ENCODE measurements around the gene PLEKHA5. TPM values are rescaled to one million over a fixed set of nuclear protein-coding genes. Genes with fewer than 3 reads are reported as not detected.

Gene PLEKHA5
- total RNA-seq, 4 donors from 2014 or later = 11.3 to 33.1 (median 16.9) TPM

DNA sequence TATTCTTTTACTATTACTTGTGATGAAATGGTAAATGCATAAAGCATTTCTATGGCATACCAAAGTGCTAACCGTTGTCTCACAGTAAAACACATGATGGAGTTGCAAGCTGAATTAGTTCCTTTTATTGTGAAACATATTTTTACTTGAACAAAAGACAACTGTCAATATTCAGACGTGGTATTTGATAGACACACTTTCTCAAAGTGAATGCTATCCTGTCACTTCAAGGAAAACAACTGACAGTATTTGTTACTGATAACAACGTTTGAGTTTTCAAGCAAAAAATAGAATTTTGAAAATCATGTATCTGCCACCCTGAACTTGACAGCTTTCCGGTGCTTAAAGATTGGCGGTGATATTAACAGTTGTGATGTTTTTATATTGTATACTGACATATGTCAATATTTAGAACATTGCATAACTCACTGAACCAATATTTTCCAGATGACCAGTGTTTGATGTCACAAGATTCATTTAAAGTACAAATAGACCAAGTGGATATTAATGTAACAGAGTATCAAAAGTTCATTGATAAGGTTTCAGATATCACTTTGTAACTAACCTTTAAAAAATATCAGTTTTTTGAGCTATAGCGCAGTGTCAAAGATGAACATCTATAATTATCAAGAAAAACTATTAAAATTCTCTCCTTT is 156.4 kb downstream of the PLEKHA5 start:
- no peak for ATAC-seq (ENCODE audit: low FRiP score)

DNA sequence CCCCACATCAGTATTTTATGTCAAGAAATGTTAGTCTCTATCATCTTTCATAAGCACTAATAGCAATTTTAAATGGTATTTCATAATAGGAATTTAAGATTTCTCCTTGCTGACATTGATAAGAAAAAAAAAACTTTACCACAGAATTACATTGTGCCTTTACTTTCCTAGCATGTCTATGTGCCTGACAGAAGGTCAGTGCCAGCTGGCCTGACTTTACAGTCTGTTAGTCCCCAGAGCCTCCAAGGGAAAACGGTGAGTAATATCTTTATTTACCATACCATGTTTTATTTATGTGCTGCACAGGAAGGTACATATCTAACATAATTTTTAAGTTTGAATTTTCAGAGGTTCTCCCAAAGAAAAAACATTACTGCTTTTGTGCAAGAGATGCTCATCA is 157.8 kb downstream of the PLEKHA5 start:
- TF ChIP-seq, protein P1, sequence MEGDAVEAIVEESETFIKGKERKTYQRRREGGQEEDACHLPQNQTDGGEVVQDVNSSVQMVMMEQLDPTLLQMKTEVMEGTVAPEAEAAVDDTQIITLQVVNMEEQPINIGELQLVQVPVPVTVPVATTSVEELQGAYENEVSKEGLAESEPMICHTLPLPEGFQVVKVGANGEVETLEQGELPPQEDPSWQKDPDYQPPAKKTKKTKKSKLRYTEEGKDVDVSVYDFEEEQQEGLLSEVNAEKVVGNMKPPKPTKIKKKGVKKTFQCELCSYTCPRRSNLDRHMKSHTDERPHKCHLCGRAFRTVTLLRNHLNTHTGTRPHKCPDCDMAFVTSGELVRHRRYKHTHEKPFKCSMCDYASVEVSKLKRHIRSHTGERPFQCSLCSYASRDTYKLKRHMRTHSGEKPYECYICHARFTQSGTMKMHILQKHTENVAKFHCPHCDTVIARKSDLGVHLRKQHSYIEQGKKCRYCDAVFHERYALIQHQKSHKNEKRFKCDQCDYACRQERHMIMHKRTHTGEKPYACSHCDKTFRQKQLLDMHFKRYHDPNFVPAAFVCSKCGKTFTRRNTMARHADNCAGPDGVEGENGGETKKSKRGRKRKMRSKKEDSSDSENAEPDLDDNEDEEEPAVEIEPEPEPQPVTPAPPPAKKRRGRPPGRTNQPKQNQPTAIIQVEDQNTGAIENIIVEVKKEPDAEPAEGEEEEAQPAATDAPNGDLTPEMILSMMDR (IDR thresholded peaks at IDR 0.05) = no peak
- ATAC-seq (ENCODE audit: low FRiP score) = no peak
- no peak for DNase-seq (ENCODE audit: low spot score)

More for the DNA sequence above, 156.4 kb downstream of the PLEKHA5 start:
- TF ChIP-seq, protein P1 (IDR thresholded peaks at IDR 0.05) = no peak
- DNase-seq (ENCODE audit: low spot score) = no peak

DNA sequence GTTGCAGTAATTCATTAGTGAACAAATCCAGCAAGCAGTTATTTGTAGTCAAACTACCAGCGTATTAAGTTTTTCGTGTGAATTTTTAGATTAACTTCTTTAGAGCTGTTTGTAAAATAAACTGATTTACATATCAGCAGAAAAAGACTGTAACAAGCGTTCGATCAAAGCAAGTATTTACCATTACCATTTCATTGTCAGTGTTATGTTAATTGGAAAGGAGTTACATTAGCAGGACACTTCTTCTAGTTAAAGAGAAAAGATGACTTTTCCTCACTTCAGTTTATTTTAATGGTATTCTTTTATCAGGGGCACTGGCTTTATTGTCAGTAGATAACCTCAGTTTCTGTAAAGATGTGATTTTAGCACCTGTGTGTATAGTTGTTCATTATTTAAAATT is 158.6 kb downstream of the PLEKHA5 start:
- TF ChIP-seq, protein P1 (IDR thresholded peaks at IDR 0.05) = no peak
- no peak for ATAC-seq (ENCODE audit: low FRiP score)
- no peak for DNase-seq (ENCODE audit: low spot score)

DNA sequence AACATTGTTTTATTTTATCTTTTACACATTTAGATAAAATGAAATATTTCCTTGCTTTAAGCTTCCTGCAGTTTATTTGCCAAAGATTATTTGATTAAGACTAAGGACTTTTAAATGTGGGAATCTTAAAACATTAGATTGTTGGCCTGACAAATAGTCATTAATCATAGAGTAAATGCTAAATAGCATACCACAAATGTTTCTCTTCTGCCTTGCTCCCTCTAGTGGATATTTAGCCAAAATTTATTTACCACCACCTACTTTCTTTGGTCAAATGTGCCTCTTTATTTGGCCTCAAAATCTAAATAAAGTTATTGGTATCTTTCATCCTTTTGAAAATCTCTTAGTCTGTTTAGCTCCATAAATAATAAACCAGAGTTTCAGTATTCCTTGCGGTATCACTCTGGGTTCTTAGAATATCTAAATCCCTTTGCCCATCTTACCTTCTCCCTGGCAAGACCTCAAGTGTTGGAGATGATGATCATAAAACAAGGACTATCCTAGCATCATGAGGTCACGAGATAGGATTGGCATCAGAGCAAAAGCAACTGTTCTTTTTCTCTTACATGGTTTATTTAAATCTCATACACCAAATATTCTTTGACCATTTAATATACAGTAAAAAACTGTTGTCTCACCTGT is 159.2 kb downstream of the PLEKHA5 start:
- TF ChIP-seq, protein P1 (IDR thresholded peaks at IDR 0.05) = no peak
- DNase-seq (ENCODE audit: low spot score) (no peak), ATAC-seq (ENCODE audit: low FRiP score) (no peak)

DNA sequence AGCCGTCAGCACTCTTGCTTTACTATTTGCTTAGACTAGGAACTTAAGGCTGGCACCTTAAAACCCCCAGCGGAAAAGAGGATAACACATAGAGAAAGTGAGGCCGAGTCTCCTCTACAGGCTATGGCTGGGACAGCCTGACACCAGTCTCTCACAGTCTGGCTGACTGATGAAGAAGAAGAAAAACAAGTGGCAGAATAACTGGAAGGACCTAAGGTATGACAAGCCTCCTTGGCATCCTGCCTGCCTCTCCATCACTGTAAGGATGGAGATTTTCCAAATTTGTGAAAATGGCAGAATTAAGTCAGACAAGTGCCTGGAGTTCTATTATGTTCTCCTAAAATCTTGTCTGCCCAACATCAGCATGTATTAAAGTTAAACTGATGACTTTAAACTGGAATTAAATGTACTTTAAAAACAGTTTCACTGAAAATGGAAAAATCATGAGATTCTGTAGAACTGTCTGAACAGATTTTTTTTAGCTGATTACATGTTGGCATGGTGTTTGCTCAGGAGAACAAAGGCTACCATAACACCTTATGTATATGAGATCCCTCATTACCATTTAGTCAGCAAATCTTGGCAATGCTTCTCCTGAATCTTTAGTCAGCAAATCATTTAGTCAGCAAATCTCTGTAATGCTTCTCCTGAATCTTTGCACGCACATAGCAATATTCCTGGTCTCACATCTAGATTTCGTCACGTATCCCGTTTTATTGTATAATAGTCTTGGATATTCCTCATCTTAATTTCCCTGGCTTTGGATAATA is 169.5 kb downstream of the PLEKHA5 start:
- DNase-seq (ENCODE audit: low spot score) (no peak), ATAC-seq (ENCODE audit: low FRiP score) (no peak)
- TF ChIP-seq, protein P1 (IDR thresholded peaks at IDR 0.05) = no peak

DNA sequence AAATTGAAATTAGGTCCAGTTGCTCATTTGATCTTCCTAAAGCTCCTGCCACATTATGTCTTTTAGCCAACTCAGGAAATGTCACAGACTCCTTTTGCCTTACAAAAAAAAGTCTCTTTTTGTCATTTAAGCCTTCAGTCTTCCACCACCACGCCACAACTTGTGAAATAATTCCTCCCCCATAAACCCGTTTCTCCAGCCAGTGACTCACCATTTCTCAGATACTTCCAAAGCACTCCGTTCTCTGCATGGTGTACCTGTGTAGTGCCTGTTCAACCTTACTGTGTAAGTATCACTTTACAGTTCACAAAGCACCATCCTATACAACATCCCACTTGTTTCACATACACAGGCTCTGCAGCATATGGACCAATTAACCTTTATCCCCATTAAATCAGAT is 170.2 kb downstream of the PLEKHA5 start:
- TF ChIP-seq, protein P1 (IDR thresholded peaks at IDR 0.05) = no peak
- no peak for DNase-seq (ENCODE audit: low spot score)
- ATAC-seq (ENCODE audit: low FRiP score) = no peak
